OCI-LY1 (cell line): ENCODE results near the gene ZBTB5.

Experiments used
- CTCF ChIP-seq: fragments of 200-600 bp; sonication (generic), shearing (Covaris generic); IDR thresholded peaks from 2 replicates; pipeline ENCODE4 v1.5.1; 2017; ENCODE audit warnings: mild to moderate bottlenecking, antibody characterized with exemption, low read length, moderate library complexity, mixed read lengths
- EZH2 ChIP-seq: fragments of 200-600 bp; sonication (generic), shearing (Covaris generic); IDR thresholded peaks from 2 replicates; pipeline ENCODE4 v1.8.0; 2017; ENCODE audit warnings: borderline replicate concordance, mixed run types, mild to moderate bottlenecking, antibody characterized with exemption, low read length, moderate library complexity, mixed read lengths

GRCh38 chr9:37503736-37504135 is 38.5 kb upstream of the ZBTB5 start:
- TF ChIP-seq EZH2 (no peak), CTCF (no peak)
